K562 (cell line): Measurements from ENCODE around the gene TFB2M. TPM values are rescaled to one million over a fixed set of nuclear protein-coding genes. Genes with fewer than 3 reads are reported as not detected.
A peak's percentile ranks its signal among the peaks of the same experiment; 100 is the strongest.

ENCODE experiments used
- CBX1 ChIP-seq: sonication (generic); IDR thresholded peaks from 2 replicates; pipeline ENCODE4 v1.6.1; 2016; ENCODE audit warnings: antibody characterized with exemption, low read depth, mild to moderate bottlenecking
- EHMT2 ChIP-seq: fragments of 450-650 bp; IDR thresholded peaks from 2 replicates; pipeline ENCODE4 v1.6.1; 2018; ENCODE audit warnings: antibody characterized with exemption
- GABPB1 ChIP-seq: sonication (generic); formaldehyde crosslinking; IDR thresholded peaks from 2 replicates; pipeline ENCODE4 v1.8.0; 2022; ENCODE audit warnings: mild to moderate bottlenecking, missing genetic modification reagents
- MAFF ChIP-seq: IDR thresholded peaks from 2 replicates; pipeline ENCODE4 v1.6.1; 2012; ENCODE audit warnings: low read length, improper control_type of control experiment
- MAFK ChIP-seq: IDR thresholded peaks from 2 replicates; pipeline ENCODE4 v1.6.1; 2011; ENCODE audit warnings: low read length, improper control_type of control experiment
- MED1 ChIP-seq: sonication (generic); formaldehyde crosslinking; IDR thresholded peaks from 2 replicates; pipeline ENCODE4 v1.8.1; 2023; ENCODE audit warnings: missing genetic modification reagents, borderline replicate concordance
- MTA2 ChIP-seq: fragments of 450-650 bp; IDR thresholded peaks from 2 replicates; pipeline ENCODE4 v1.6.1; 2016; ENCODE audit warnings: low read depth
- NFE2 ChIP-seq: IDR thresholded peaks from 2 replicates; pipeline ENCODE4 v1.6.1; 2014; ENCODE audit warnings: antibody characterized with exemption, low read depth
- NR3C1 ChIP-seq: sonication (generic); formaldehyde crosslinking; IDR thresholded peaks from 2 replicates; pipeline ENCODE4 v1.8.1; 2022; ENCODE audit warnings: missing genetic modification reagents
- RFX7 ChIP-seq: fragments of 250-450 bp; sonication (Bioruptor Pico); IDR thresholded peaks from 2 replicates; pipeline ENCODE4 v1.5.1; 2021; ENCODE audit warnings: mild to moderate bottlenecking
- SMAD1 ChIP-seq: fragments of 150-350 bp; IDR thresholded peaks from 2 replicates; pipeline ENCODE4 v1.6.1; 2014; ENCODE audit warnings: low read length, low read depth; ENCODE audit not compliant: partially characterized antibody
- THRAP3 ChIP-seq: fragments of 450-650 bp; IDR thresholded peaks from 2 replicates; pipeline ENCODE4 v1.6.1; 2016; ENCODE audit warnings: mild to moderate bottlenecking, inconsistent platforms, borderline replicate concordance
- U2AF1 ChIP-seq: fragments of 200-400 bp; formaldehyde crosslinking; optimal IDR thresholded peaks from 2 replicates; pipeline ENCODE3; 2017; ENCODE audit warnings: mild to moderate bottlenecking, low read depth, low read length, moderate library complexity
- ZBTB7A ChIP-seq: IDR thresholded peaks from 2 replicates; pipeline ENCODE4 v1.6.1; 2011; ENCODE audit warnings: low read depth, mild to moderate bottlenecking, low read length, moderate library complexity, borderline replicate concordance; ENCODE audit not compliant: control insufficient read depth
- ZNF316 ChIP-seq: fragments of 450-650 bp; IDR thresholded peaks from 2 replicates; pipeline ENCODE4 v1.6.1; 2016
- polyA plus RNA-seq, 8 experiments: library from polyadenylated mRNA; depleted of rRNA in 4 of 8; stranded (reverse) in 5 of 8; unstranded in 3 of 8; fragments of >200 nt; fragmentation: Nextera tagmentation in 2 of 8; fragmentation: Illumina TruSeq in 1 of 8; extraction: Ambion mirVana in 2 of 8; extraction: Trizol in 1 of 8; gene quantifications; 2 replicates each; pipeline versions ENCODE4 v1.2.1 to v1.2.3, GENCODE V29; 2011 to 2014; ENCODE audit warnings: inconsistent platforms in 1 of 8, missing spikeins in 1 of 8
- total RNA-seq, 7 experiments: library from RNA; depleted of rRNA in 6 of 7; stranded (reverse); fragments of >200 nt in 6 of 7; fragmentation: Illumina TruSeq in 2 of 7; extraction: Trizol in 2 of 7; gene quantifications; 2 replicates each; pipeline versions ENCODE4 v1.2.1 to v1.2.3, GENCODE V29; 2011 to 2021; ENCODE audit warnings: low replicate concordance in 1 of 7
- TF ChIP-seq, protein P1 (sequence below): sonication (generic); formaldehyde crosslinking; IDR thresholded peaks from 2 replicates; pipeline ENCODE4 v1.8.0; 2023; ENCODE audit warnings: mild to moderate bottlenecking, missing genetic modification reagents
- TF ChIP-seq, protein P2 (sequence below): fragments of 450-650 bp; IDR thresholded peaks from 2 replicates; pipeline ENCODE4 v1.6.1; 2017; ENCODE audit warnings: antibody characterized with exemption
- TF ChIP-seq, protein P3 (sequence below), 2 experiments: fragments of 450-650 bp; conservative IDR thresholded peaks; 2 replicates each; pipeline ENCODE4 v1.6.1; 2017; ENCODE audit warnings: mild to moderate bottlenecking in 2 of 2, moderate library complexity in 2 of 2
- TF ChIP-seq, protein P4 (sequence below): sonication (generic); formaldehyde crosslinking; IDR thresholded peaks from 2 replicates; pipeline ENCODE4 v1.8.0; 2022; ENCODE audit warnings: mild to moderate bottlenecking, missing genetic modification reagents
- TF ChIP-seq, protein P5 (sequence below): fragments of 450-650 bp; formaldehyde crosslinking; IDR thresholded peaks from 2 replicates; pipeline ENCODE4 v1.4.0; 2020; ENCODE audit warnings: mild to moderate bottlenecking, mixed read lengths

The TFB2M gene
- total and polyA plus RNA-seq, 9 of the 15 experiments (the other 6 are each of a cell fraction or from before 2014, with no cell fraction given), result 55.1 to 162 (median 70.6) TPM

DNA sequence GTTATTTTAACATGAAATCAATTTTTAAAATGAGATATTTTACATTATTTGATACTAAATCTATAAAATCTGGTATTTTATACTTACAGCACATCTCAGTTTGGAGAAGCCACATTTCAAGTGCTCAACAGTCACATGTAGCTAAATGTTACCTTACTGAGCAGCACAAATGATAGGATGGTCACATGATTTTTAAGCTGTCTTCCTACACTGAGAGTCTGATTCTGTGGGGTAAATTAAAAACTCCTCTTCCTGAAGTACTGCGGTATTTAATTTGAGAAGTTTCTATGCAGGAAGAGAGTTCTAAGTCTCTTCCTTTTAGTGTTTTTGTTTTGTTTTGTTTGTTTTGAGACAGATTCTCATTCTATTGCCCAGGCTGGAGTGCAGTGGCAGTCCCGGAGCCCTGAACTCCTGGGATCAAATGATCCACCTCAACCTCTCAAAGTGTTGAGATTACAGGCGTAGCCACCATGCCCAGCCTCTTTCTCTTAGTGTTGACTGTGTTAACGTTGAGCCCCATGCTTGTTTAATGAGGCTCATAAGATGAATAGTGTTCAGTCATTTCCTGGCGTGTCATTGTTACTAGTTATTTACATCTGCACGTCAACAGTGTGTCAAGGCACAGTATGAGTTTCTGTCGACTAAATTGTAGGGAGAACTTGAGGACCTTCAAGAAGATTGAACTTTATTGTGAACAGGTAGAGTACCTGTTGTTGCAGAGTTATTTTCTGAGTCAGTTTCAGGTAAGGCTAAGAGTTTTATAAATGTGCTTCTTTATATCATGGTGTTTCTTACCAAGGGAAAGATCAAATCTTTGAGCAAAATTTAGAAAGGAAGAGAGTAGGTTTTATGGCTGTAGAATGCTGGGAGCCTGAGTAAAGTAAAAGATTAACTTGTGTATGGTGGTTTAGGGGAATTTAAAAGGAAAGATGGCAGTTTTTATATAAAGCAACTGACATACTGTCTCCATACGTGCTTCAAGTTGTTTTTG lies 3.5 kb upstream of the TFB2M start (continued):
- TF ChIP-seq, protein P1, sequence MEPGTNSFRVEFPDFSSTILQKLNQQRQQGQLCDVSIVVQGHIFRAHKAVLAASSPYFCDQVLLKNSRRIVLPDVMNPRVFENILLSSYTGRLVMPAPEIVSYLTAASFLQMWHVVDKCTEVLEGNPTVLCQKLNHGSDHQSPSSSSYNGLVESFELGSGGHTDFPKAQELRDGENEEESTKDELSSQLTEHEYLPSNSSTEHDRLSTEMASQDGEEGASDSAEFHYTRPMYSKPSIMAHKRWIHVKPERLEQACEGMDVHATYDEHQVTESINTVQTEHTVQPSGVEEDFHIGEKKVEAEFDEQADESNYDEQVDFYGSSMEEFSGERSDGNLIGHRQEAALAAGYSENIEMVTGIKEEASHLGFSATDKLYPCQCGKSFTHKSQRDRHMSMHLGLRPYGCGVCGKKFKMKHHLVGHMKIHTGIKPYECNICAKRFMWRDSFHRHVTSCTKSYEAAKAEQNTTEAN (CRISPR knock-in tag), result 0 out of 2 replicates have a peak, but pooled peaks have one; percentile 46
- TF ChIP-seq, protein P2, sequence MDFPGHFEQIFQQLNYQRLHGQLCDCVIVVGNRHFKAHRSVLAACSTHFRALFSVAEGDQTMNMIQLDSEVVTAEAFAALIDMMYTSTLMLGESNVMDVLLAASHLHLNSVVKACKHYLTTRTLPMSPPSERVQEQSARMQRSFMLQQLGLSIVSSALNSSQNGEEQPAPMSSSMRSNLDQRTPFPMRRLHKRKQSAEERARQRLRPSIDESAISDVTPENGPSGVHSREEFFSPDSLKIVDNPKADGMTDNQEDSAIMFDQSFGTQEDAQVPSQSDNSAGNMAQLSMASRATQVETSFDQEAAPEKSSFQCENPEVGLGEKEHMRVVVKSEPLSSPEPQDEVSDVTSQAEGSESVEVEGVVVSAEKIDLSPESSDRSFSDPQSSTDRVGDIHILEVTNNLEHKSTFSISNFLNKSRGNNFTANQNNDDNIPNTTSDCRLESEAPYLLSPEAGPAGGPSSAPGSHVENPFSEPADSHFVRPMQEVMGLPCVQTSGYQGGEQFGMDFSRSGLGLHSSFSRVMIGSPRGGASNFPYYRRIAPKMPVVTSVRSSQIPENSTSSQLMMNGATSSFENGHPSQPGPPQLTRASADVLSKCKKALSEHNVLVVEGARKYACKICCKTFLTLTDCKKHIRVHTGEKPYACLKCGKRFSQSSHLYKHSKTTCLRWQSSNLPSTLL, result 0 out of 2 replicates have a peak, but pooled peaks have one; percentile 28
- TF ChIP-seq ZNF316 (0 out of 2 replicates have a peak, but pooled peaks have one; percentile 8), RFX7 (CRISPR knock-in tag) (no peak), MAFK (peak; percentile 28; the same call in 1 of the 2 replicates), EHMT2 (peak; percentile 27; the same call in 1 of the 2 replicates), U2AF1 (no peak), NR3C1 (CRISPR knock-in tag) (no peak), THRAP3 (no peak), MED1 (CRISPR knock-in tag) (no peak), MAFF (0 out of 2 replicates have a peak, but pooled peaks have one; percentile 17), MTA2 (no peak), ZBTB7A (no peak), NFE2 (peak; percentile 49; the same call in 1 of the 2 replicates), GABPB1 (CRISPR knock-in tag) (0 out of 2 replicates have a peak, but pooled peaks have one; percentile 32), SMAD1 (no peak), CBX1 (no peak)
- TF ChIP-seq, protein P3, sequence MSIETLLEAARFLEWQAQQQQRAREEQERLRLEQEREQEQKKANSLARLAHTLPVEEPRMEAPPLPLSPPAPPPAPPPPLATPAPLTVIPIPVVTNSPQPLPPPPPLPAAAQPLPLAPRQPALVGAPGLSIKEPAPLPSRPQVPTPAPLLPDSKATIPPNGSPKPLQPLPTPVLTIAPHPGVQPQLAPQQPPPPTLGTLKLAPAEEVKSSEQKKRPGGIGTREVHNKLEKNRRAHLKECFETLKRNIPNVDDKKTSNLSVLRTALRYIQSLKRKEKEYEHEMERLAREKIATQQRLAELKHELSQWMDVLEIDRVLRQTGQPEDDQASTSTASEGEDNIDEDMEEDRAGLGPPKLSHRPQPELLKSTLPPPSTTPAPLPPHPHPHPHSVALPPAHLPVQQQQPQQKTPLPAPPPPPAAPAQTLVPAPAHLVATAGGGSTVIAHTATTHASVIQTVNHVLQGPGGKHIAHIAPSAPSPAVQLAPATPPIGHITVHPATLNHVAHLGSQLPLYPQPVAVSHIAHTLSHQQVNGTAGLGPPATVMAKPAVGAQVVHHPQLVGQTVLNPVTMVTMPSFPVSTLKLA (conservative IDR thresholded peaks at IDR 0.05), result peak; percentile 66 to 80
- TF ChIP-seq, protein P4, sequence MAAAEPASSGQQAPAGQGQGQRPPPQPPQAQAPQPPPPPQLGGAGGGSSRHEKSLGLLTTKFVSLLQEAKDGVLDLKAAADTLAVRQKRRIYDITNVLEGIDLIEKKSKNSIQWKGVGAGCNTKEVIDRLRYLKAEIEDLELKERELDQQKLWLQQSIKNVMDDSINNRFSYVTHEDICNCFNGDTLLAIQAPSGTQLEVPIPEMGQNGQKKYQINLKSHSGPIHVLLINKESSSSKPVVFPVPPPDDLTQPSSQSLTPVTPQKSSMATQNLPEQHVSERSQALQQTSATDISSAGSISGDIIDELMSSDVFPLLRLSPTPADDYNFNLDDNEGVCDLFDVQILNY (CRISPR knock-in tag), result no peak
- TF ChIP-seq, protein P5, sequence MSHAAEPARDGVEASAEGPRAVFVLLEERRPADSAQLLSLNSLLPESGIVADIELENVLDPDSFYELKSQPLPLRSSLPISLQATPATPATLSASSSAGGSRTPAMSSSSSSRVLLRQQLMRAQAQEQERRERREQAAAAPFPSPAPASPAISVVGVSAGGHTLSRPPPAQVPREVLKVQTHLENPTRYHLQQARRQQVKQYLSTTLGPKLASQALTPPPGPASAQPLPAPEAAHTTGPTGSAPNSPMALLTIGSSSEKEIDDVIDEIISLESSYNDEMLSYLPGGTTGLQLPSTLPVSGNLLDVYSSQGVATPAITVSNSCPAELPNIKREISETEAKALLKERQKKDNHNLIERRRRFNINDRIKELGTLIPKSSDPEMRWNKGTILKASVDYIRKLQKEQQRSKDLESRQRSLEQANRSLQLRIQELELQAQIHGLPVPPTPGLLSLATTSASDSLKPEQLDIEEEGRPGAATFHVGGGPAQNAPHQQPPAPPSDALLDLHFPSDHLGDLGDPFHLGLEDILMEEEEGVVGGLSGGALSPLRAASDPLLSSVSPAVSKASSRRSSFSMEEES (CRISPR knock-in tag), result peak; percentile 94
